Panc1 (cell line): ENCODE measurements around the gene UPK1A.

Experiments
- CTCF ChIP-seq: fragments of 450-650 bp; IDR thresholded peaks from 2 replicates; pipeline ENCODE4 v1.5.1; 2017; ENCODE audit warnings: mild to moderate bottlenecking
- POLR2AphosphoS5 ChIP-seq: IDR thresholded peaks from 2 replicates; pipeline ENCODE4 v1.6.1; 2012; ENCODE audit warnings: mild to moderate bottlenecking, low read depth, low read length, moderate library complexity

GRCh38 chr19:35708391-35708790 lies 42.1 kb downstream of the UPK1A start:
- TF ChIP-seq CTCF (no peak), POLR2AphosphoS5 (no peak)
